Measurements from ENCODE around the gene GABRP.

GRCh38 chr5:170774831-170775230, 8.7 kb upstream of the GABRP start:
- no peak for TF ChIP-seq CTCF (IDR thresholded peaks at IDR 0.05)
- TF ChIP-seq EZH2 (IDR thresholded peaks at IDR 0.05), result no peak

All from neural progenitor cell (in vitro differentiated cells).